MM.1S (cell line): ENCODE results near the gene PDE4B.

Experiments
- DNase-seq: peaks from one replicate; pipeline ENCODE4 v3.0.0-alpha.2; 2015
- H2AFZ ChIP-seq: fragments of 300-600 bp; sonication (generic); 2 replicates; pipeline ENCODE4 v1.6.0; 2016; ENCODE audit warnings: antibody characterized with exemption, low read length
- H3F3A ChIP-seq: fragments of 300-600 bp; sonication (generic); 2 replicates; pipeline ENCODE4 v1.6.1; 2016; ENCODE audit warnings: mild to moderate bottlenecking, antibody characterized with exemption, low read length, moderate library complexity, mixed read lengths; ENCODE audit not compliant: insufficient read depth
- H3K27ac ChIP-seq: fragments of 300-600 bp; sonication (generic); 2 replicates; pipeline ENCODE4 v1.5.1; 2016; ENCODE audit warnings: mild to moderate bottlenecking, low read length
- H3K27me3 ChIP-seq: fragments of 300-600 bp; sonication (generic); replicated peaks from 2 replicates; pipeline ENCODE4 v1.6.0; 2016; ENCODE audit warnings: low read length; ENCODE audit not compliant: insufficient read depth
- H3K36me3 ChIP-seq: fragments of 300-600 bp; sonication (generic); replicated peaks from 2 replicates; pipeline ENCODE4 v1.6.1; 2016; ENCODE audit warnings: mild to moderate bottlenecking, low read length, mixed read lengths; ENCODE audit not compliant: insufficient read depth
- H3K4me1 ChIP-seq: fragments of 300-600 bp; sonication (generic); 2 replicates; pipeline ENCODE4 v1.6.1; 2016; ENCODE audit warnings: low read length, mixed read lengths
- H3K4me2 ChIP-seq: fragments of 300-600 bp; sonication (generic); 2 replicates; pipeline ENCODE4 v1.6.0; 2016; ENCODE audit warnings: low read depth, low read length
- H3K4me3 ChIP-seq: fragments of 300-600 bp; sonication (generic); 2 replicates; pipeline ENCODE4 v1.5.1; 2016; ENCODE audit warnings: low read length, mixed read lengths
- H3K79me2 ChIP-seq: fragments of 300-600 bp; sonication (generic); 2 replicates; pipeline ENCODE4 v1.6.1; 2016; ENCODE audit warnings: mixed run types, low read length, mixed read lengths
- H3K9ac ChIP-seq: fragments of 300-600 bp; sonication (generic); 2 replicates; pipeline ENCODE4 v1.6.1; 2016; ENCODE audit warnings: low read length, mixed read lengths
- H3K9me2 ChIP-seq: fragments of 300-600 bp; sonication (generic); replicated peaks from 2 replicates; pipeline ENCODE4 v1.6.1; 2016; ENCODE audit warnings: mild to moderate bottlenecking, low read length, mixed read lengths; ENCODE audit not compliant: insufficient read depth
- H3K9me3 ChIP-seq: fragments of 300-600 bp; sonication (generic); replicated peaks from 2 replicates; pipeline ENCODE4 v1.6.1; 2016; ENCODE audit warnings: mild to moderate bottlenecking, low read length, mixed read lengths; ENCODE audit not compliant: insufficient read depth
- H4K20me1 ChIP-seq: fragments of 300-600 bp; sonication (generic); 2 replicates; pipeline ENCODE4 v1.6.1; 2016; ENCODE audit warnings: mild to moderate bottlenecking, low read length, moderate library complexity, mixed read lengths; ENCODE audit not compliant: insufficient read depth
- EZH2 ChIP-seq: fragments of 300-600 bp; sonication (generic); optimal IDR thresholded peaks from 2 replicates; pipeline ENCODE3; 2017; ENCODE audit warnings: low read depth, mild to moderate bottlenecking, antibody characterized with exemption, low read length, mixed read lengths
- EZH2phosphoT487 ChIP-seq: fragments of 300-600 bp; sonication (generic); IDR thresholded peaks from 2 replicates; pipeline ENCODE4 v1.6.1; 2018; ENCODE audit warnings: antibody characterized with exemption, low read length
- TF ChIP-seq, protein P1 (sequence below): fragments of 300-600 bp; sonication (generic); IDR thresholded peaks from 2 replicates; pipeline ENCODE4 v1.5.1; 2016; ENCODE audit warnings: antibody characterized with exemption, low read length, mixed read lengths

The PDE4B gene

DNA sequence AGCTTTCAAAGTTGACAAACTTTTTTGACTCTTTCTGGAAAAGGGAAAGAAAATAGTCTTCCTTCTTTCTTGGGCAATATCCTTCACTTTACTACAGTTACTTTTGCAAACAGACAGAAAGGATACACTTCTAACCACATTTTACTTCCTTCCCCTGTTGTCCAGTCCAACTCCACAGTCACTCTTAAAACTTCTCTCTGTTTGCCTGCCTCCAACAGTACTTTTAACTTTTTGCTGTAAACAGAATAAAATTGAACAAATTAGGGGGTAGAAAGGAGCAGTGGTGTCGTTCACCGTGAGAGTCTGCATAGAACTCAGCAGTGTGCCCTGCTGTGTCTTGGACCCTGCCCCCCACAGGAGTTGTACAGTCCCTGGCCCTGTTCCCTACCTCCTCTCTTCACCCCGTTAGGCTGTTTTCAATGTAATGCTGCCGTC is 580.5 kb downstream of the PDE4B start:
- H3K4me3 ChIP-seq: no peak overlapping the region
- no peaks in the 10 kb centered on the region for H3K27me3 ChIP-seq
- peaks cover 16% of the 10 kb centered on the region for H3F3A ChIP-seq
- TF ChIP-seq EZH2phosphoT487 (no peak), EZH2 (no peak)
- TF ChIP-seq, protein P1, sequence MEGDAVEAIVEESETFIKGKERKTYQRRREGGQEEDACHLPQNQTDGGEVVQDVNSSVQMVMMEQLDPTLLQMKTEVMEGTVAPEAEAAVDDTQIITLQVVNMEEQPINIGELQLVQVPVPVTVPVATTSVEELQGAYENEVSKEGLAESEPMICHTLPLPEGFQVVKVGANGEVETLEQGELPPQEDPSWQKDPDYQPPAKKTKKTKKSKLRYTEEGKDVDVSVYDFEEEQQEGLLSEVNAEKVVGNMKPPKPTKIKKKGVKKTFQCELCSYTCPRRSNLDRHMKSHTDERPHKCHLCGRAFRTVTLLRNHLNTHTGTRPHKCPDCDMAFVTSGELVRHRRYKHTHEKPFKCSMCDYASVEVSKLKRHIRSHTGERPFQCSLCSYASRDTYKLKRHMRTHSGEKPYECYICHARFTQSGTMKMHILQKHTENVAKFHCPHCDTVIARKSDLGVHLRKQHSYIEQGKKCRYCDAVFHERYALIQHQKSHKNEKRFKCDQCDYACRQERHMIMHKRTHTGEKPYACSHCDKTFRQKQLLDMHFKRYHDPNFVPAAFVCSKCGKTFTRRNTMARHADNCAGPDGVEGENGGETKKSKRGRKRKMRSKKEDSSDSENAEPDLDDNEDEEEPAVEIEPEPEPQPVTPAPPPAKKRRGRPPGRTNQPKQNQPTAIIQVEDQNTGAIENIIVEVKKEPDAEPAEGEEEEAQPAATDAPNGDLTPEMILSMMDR: no peak
- H3K27ac ChIP-seq: peak overlapping the region; percentile 0; the same call in 1 of the 2 replicates
- no peaks in the 10 kb centered on the region for H3K9me3 ChIP-seq
- no peak overlapping the region for H2AFZ ChIP-seq
- DNase-seq: no peak
- H3K4me2 ChIP-seq: no peak overlapping the region
- 0 out of 2 replicates have a peak, but pooled peaks cover 6% of the 10 kb centered on the region for H3K79me2 ChIP-seq
- H4K20me1 ChIP-seq: no peaks in the 10 kb centered on the region
- no peak overlapping the region for H3K9ac ChIP-seq
- H3K36me3 ChIP-seq: peaks cover under 1% of the 10 kb centered on the region; the same call in 1 of the 2 replicates
- H3K9me2 ChIP-seq: no peaks in the 10 kb centered on the region
- peaks cover 59% of the 10 kb centered on the region for H3K4me1 ChIP-seq

DNA sequence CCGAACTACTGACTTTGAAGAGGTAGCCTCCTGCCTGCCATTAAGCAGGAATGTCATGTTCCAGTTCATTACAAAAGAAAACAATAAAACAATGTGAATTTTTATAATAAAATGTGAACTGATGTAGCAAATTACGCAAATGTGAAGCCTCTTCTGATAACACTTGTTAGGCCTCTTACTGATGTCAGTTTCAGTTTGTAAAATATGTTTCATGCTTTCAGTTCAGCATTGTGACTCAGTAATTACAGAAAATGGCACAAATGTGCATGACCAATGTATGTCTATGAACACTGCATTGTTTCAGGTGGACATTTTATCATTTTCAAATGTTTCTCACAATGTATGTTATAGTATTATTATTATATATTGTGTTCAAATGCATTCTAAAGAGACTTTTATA is 581.5 kb downstream of the PDE4B start:
- no peaks in the 10 kb centered on the region for H3K9me3 ChIP-seq
- no peaks in the 10 kb centered on the region for H3K27me3 ChIP-seq
- peak overlapping the region; percentile 81 for H3K27ac ChIP-seq
- no peaks in the 10 kb centered on the region for H3K9me2 ChIP-seq
- peaks cover 62% of the 10 kb centered on the region for H3K4me1 ChIP-seq
- H3F3A ChIP-seq: peaks cover 17% of the 10 kb centered on the region
- TF ChIP-seq EZH2: no peak
- TF ChIP-seq, protein P1: no peak
- no peak for TF ChIP-seq EZH2phosphoT487
- no peak overlapping the region for H3K4me3 ChIP-seq
- 0 out of 2 replicates have a peak, but pooled peaks cover 6% of the 10 kb centered on the region for H3K79me2 ChIP-seq
- no peak overlapping the region for H2AFZ ChIP-seq
- DNase-seq: peak; percentile 69
- H3K4me2 ChIP-seq: peak overlapping the region; percentile 56
- no peaks in the 10 kb centered on the region; the same call in 1 of the 2 replicates for H3K36me3 ChIP-seq
- H4K20me1 ChIP-seq: no peaks in the 10 kb centered on the region
- H3K9ac ChIP-seq: peak overlapping the region; percentile 39; the same call in 1 of the 2 replicates

DNA sequence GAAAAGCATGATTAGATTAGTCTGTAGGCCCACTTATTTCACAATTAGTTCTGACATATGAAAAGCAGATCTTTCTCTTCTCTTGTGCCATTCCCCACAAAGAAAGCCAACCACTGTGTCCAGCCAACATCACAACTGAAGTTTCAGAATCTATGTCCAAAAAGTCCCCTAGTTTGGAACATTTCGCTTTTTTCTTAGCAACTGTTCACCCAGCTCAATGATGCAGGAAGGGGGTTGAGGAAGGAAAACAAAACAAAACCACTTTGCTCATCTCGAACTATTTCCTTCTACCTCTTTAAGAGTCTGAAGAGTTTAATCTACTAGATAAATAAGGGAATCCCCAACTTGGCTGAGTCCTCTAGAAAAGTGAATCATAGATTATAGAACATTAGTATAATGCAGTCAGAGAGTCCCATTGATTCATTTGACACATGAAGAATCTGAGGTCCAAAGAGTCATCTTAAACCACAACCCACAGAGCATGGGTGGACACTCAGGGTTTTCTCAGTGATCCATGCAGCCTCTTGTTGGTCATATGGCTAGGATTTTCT is 581.9 kb downstream of the PDE4B start:
- TF ChIP-seq EZH2phosphoT487 (no peak), EZH2 (no peak)
- TF ChIP-seq, protein P1: no peak
- Histone ChIP-seq H3K9me3 (no peaks in the 10 kb centered on the region), H3K36me3 (no peaks in the 10 kb centered on the region; the same call in 1 of the 2 replicates), H3K4me1 (peaks cover 67% of the 10 kb centered on the region), H3K27ac (peak overlapping the region; percentile 81), H3K79me2 (0 out of 2 replicates have a peak, but pooled peaks cover 6% of the 10 kb centered on the region), H4K20me1 (no peaks in the 10 kb centered on the region), H3F3A (peaks cover 21% of the 10 kb centered on the region), H3K4me2 (peak overlapping the region; percentile 56), H3K9me2 (no peaks in the 10 kb centered on the region), H3K9ac (peak overlapping the region; percentile 39), H2AFZ (peak overlapping the region; percentile 13; the same call in 1 of the 2 replicates), H3K27me3 (no peaks in the 10 kb centered on the region), H3K4me3 (peak overlapping the region; percentile 7; the same call in 1 of the 2 replicates)
- DNase-seq: peak; percentile 48
